NCI-H146 treated with DMSO at 0.1 percent for 48 hours (cell line): Measurements from ENCODE around the gene REEP6.
"Not testable (repeated sequence)": the region's sequence is repeated elsewhere in the genome, so short reads cannot be mapped to it uniquely, and the experiment has no call there.

Experiments
- DNase-seq: peaks from one replicate; lab custom pipeline; 2025; ENCODE audit not compliant: unreplicated experiment; lab: John Stamatoyannopoulos, UW

REEP6 gene

GRCh38 chr19:1505991-1506881 lies 15.3 kb downstream of the REEP6 start:
- no peak for DNase-seq

- no peak for DNase-seq
Observed at GRCh38 chr19:1507192-1507660, 16.2 kb downstream of the REEP6 start.

- DNase-seq, result peak; percentile 75
Observed at GRCh38 chr19:1507763-1508506, 17.0 kb downstream of the REEP6 start.

GRCh38 chr19:1508507-1508856 lies 17.5 kb downstream of the REEP6 start:
- DNase-seq, result no peak

- DNase-seq, result no peak
Observed at GRCh38 chr19:1509602-1510441, 18.8 kb downstream of the REEP6 start.

GRCh38 chr19:1510442-1510806 lies 19.4 kb downstream of the REEP6 start:
- no peak for DNase-seq

GRCh38 chr19:1510807-1511206 lies 19.8 kb downstream of the REEP6 start:
- DNase-seq, result no peak

GRCh38 chr19:1511318-1512317 lies 20.6 kb downstream of the REEP6 start:
- no peak for DNase-seq

GRCh38 chr19:1512671-1513498 lies 21.9 kb downstream of the REEP6 start, which contains the start of gene ADAMTSL5:
TSS of gene ADAMTSL5 (minus strand) at chr19:1513019. CDS start at chr19:1510943, 2,076 bp downstream.
- DNase-seq, result no peak

- DNase-seq, result no peak
Observed at GRCh38 chr19:1513499-1514294, 22.7 kb downstream of the REEP6 start.

GRCh38 chr19:1514295-1514661 lies 23.3 kb downstream of the REEP6 start:
- no peak for DNase-seq

GRCh38 chr19:1514986-1515721 lies 24.2 kb downstream of the REEP6 start:
- no peak for DNase-seq

GRCh38 chr19:1516395-1516753 lies 25.4 kb downstream of the REEP6 start:
- DNase-seq, result no peak

GRCh38 chr19:1518471-1518870 lies 27.5 kb downstream of the REEP6 start:
- no peak for DNase-seq

- not testable (repeated sequence) for DNase-seq
Observed at GRCh38 chr19:1519802-1520201, 28.8 kb downstream of the REEP6 start.

GRCh38 chr19:1520203-1520780 lies 29.3 kb downstream of the REEP6 start:
- DNase-seq, result no peak

GRCh38 chr19:1521636-1522035 lies 30.7 kb downstream of the REEP6 start:
- no peak for DNase-seq
